GM12878 (cell line): Measurements from ENCODE around the gene MAML3.

Experiments
- BHLHE40 ChIP-seq, 2 experiments: fragments of 450-650 bp in 1 of 2; IDR thresholded peaks; 2 replicates each; pipeline ENCODE4 v1.6.1; 2011 to 2017; ENCODE audit warnings: low read depth in 2 of 2, borderline replicate concordance in 1 of 2, improper control_type of control experiment in 1 of 2, low read length in 1 of 2, mild to moderate bottlenecking in 1 of 2
- BMI1 ChIP-seq: fragments of 450-650 bp; IDR thresholded peaks from 2 replicates; pipeline ENCODE4 v1.6.1; 2016; ENCODE audit warnings: mild to moderate bottlenecking, moderate library complexity, borderline replicate concordance
- EGR1 ChIP-seq, 2 experiments: IDR thresholded peaks; 1 replicate in 1 of 2; 2 replicates in 1 of 2; pipeline ENCODE4 v1.6.1; 2011 to 2012; ENCODE audit warnings: low read depth in 2 of 2, low read length in 2 of 2, borderline replicate concordance in 1 of 2, mild to moderate bottlenecking in 1 of 2, moderate library complexity in 1 of 2
- FOS ChIP-seq: IDR thresholded peaks from 3 replicates; pipeline ENCODE4 v1.6.1; 2011; ENCODE audit warnings: borderline replicate concordance; ENCODE audit not compliant: insufficient read length; ENCODE audit errors: extremely low read depth
- KDM1A ChIP-seq: fragments of 200-600 bp; sonication (generic); IDR thresholded peaks from 2 replicates; pipeline ENCODE4 v1.6.1; 2016; ENCODE audit warnings: borderline replicate concordance
- MYC ChIP-seq: IDR thresholded peaks from 2 replicates; pipeline ENCODE4 v1.6.1; 2011; ENCODE audit warnings: mild to moderate bottlenecking, low read length, moderate library complexity, inconsistent platforms; ENCODE audit not compliant: insufficient read depth, insufficient replicate concordance, insufficient read length, severe bottlenecking
- RAD21 ChIP-seq: IDR thresholded peaks from 2 replicates; pipeline ENCODE4 v1.6.1; 2011; ENCODE audit warnings: mild to moderate bottlenecking, low read depth, low read length, moderate library complexity; ENCODE audit not compliant: insufficient read depth
- ZBTB11 ChIP-seq: fragments of 450-650 bp; formaldehyde crosslinking; IDR thresholded peaks from 2 replicates; pipeline ENCODE4 v1.5.0; 2022; ENCODE audit warnings: mild to moderate bottlenecking, missing genetic modification characterization
- ZNF274 ChIP-seq: IDR thresholded peaks from one replicate; pipeline ENCODE4 v1.8.0; 2011; ENCODE audit not compliant: insufficient read length, insufficient read depth
- TF ChIP-seq, protein P1 (sequence below), 3 experiments: IDR thresholded peaks in 2 of 3; conservative IDR thresholded peaks in 1 of 3; 2 replicates each; pipeline ENCODE4 v1.5.1; 2011; ENCODE audit warnings: low read depth in 3 of 3, low read length in 3 of 3, mild to moderate bottlenecking in 3 of 3, control low read depth in 2 of 3, moderate library complexity in 2 of 3, inconsistent platforms in 1 of 3, mixed read lengths in 1 of 3; ENCODE audit not compliant: control insufficient read depth in 2 of 3, insufficient read depth in 1 of 3; ENCODE audit errors: extremely low read depth in 1 of 3
- TF ChIP-seq, protein P2 (sequence below): fragments of 450-650 bp; IDR thresholded peaks from 2 replicates; pipeline ENCODE4 v1.6.1; 2017; ENCODE audit warnings: antibody characterized with exemption, mild to moderate bottlenecking, moderate library complexity

GRCh38 chr4:139889901-139890300, 264.1 kb downstream of the MAML3 start:
- TF ChIP-seq, protein P1, sequence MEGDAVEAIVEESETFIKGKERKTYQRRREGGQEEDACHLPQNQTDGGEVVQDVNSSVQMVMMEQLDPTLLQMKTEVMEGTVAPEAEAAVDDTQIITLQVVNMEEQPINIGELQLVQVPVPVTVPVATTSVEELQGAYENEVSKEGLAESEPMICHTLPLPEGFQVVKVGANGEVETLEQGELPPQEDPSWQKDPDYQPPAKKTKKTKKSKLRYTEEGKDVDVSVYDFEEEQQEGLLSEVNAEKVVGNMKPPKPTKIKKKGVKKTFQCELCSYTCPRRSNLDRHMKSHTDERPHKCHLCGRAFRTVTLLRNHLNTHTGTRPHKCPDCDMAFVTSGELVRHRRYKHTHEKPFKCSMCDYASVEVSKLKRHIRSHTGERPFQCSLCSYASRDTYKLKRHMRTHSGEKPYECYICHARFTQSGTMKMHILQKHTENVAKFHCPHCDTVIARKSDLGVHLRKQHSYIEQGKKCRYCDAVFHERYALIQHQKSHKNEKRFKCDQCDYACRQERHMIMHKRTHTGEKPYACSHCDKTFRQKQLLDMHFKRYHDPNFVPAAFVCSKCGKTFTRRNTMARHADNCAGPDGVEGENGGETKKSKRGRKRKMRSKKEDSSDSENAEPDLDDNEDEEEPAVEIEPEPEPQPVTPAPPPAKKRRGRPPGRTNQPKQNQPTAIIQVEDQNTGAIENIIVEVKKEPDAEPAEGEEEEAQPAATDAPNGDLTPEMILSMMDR (IDR thresholded peaks at IDR 0.05 in 2 of 3, conservative IDR thresholded peaks at IDR 0.05 in 1 of 3; ENCODE audit: control insufficient read depth in 2 of 3, extremely low read depth in 1 of 3, insufficient read depth in 1 of 3, low read depth in 3 of 3, low read length in 3 of 3) = no peak
- no peak for TF ChIP-seq KDM1A
- no peak for TF ChIP-seq FOS
- no peak for TF ChIP-seq ZBTB11 (CRISPR knock-in tag)
- TF ChIP-seq EGR1 (IDR thresholded peaks at IDR 0.05; ENCODE audit: borderline replicate concordance in 1 of 2, low read depth in 2 of 2, low read length in 2 of 2) = no peak
- no peak for TF ChIP-seq BMI1
- TF ChIP-seq MYC = no peak
- TF ChIP-seq ZNF274 = no peak
- no peak for TF ChIP-seq BHLHE40 (IDR thresholded peaks at IDR 0.05; ENCODE audit: borderline replicate concordance in 1 of 2, low read depth in 2 of 2, low read length in 1 of 2)
- TF ChIP-seq, protein P2, sequence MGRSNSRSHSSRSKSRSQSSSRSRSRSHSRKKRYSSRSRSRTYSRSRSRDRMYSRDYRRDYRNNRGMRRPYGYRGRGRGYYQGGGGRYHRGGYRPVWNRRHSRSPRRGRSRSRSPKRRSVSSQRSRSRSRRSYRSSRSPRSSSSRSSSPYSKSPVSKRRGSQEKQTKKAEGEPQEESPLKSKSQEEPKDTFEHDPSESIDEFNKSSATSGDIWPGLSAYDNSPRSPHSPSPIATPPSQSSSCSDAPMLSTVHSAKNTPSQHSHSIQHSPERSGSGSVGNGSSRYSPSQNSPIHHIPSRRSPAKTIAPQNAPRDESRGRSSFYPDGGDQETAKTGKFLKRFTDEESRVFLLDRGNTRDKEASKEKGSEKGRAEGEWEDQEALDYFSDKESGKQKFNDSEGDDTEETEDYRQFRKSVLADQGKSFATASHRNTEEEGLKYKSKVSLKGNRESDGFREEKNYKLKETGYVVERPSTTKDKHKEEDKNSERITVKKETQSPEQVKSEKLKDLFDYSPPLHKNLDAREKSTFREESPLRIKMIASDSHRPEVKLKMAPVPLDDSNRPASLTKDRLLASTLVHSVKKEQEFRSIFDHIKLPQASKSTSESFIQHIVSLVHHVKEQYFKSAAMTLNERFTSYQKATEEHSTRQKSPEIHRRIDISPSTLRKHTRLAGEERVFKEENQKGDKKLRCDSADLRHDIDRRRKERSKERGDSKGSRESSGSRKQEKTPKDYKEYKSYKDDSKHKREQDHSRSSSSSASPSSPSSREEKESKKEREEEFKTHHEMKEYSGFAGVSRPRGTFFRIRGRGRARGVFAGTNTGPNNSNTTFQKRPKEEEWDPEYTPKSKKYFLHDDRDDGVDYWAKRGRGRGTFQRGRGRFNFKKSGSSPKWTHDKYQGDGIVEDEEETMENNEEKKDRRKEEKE = no peak
- TF ChIP-seq RAD21 = no peak
